HG03064 (cell line): ENCODE results near the gene TPP1.
A peak's percentile ranks its signal among the peaks of the same experiment; 100 is the strongest.

Experiments
- ATAC-seq: cut with Tn5 transposase; IDR thresholded peaks from one replicate; pipeline ENCODE4 v1.9.1; 2021; ENCODE audit warnings: low read depth; ENCODE audit not compliant: unreplicated experiment

TPP1 gene

DNA sequence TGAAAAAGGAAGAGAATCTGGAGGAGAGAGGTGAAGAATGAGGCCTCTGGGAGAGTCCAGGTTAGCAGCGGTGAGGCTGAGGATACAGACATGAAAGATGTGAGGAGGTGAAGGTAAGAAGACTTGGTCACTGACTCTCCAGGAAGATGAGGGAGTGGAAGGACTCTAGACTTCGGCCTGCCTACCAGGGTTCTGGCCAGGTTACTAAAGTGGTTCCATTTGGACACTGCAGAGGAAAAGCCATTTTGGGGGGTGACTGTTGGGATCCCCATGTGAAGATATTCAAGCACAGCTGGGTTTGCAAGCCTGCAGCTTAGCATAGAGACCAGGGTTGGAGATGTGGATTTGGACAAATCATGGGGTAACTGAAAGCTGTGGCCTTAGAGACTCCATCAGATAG, 28.6 kb upstream of the TPP1 start:
- no peak for ATAC-seq

DNA sequence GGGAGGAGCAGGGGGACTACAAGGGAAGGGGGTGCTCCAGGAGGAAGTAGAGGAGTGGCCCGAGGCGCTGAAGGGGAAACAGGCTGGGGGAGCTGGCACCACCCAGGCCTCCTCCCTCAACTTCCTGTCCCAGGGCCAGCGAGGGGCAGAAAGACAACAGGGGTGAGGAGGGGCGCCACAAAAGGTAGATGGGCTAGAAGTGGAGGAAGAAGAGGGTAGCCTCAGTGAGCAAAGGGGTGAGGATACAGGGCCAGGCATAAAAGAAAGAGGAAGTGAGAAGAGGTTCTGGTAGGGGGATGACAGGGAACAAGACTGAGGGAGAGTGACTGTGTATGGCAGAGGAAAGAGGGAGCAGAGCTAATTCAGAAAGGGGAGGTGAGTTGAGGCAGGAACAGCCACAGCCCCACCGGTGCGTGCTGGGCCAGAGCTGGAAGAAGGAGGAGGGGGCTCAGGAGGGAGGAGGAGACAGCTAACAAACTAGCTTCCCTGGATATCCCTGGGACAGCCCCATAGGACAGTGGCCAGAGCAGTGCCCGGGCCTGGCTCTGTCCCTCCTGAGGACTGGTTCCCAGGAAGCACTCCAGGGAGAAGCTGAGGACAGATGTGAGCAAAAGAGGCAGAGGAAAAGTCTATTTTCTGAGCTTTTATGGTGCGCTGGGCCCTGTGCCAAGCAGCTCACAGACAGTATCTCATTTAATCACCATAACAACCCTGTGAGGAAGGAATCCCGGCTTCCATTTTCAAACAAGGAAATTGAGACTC, 27.9 kb upstream of the TPP1 start:
- ATAC-seq = peak; percentile 94

DNA sequence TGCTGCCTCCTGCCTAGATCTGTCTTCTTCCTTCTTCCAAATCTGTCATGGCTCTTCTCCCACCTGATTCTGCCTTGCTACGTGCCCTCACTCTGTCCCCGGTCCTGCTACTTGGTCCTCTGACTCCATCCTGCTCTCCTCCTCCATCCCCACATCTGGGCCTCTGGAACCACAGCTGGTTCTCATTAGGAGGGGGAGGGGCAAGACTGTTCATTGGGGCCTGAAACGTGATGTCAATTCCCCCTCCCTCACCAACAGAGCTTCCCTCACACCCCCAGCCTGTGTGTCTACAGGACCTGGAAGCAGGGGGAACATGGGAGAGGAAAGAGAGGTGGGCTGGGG, 27.3 kb upstream of the TPP1 start:
- no peak for ATAC-seq

DNA sequence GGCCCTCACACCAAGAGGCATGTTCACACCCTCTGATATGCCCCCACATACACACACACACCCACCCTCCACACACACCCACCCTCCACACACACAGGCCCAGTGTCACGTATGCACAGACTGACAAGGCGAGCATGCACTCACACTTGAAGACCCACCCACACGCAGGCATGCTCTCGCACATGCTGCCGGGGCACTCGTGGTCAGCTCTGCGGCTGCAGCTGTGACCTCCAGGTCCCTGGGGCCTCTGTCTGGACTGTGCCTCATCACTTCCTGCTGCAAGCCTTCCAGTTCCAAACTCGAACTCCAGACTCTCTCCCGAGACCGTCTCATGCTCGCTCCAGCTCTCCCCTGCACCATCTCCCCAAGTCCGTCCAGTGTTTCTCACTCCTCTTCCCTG, 26.8 kb upstream of the TPP1 start:
- no peak for ATAC-seq

DNA sequence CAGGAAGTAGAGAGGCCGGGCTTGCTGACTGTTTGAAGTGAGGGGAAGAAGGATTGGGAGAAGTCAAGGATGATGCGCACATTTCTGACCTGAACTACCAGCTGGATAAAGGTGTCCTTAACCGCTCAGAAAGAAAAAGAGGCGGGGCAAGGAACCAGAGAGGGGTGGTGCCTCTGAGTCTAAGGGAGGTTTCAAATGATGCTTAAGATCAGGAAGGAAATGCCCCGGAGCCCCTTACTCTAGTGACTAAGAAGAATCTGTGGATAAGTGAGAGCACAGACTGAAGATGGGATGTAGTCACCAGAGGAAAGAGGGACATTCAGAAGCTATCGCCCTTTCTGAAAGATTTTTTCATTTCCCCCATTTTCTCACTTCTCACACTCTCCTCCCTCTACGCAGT, 23.7 kb upstream of the TPP1 start:
- no peak for ATAC-seq

DNA sequence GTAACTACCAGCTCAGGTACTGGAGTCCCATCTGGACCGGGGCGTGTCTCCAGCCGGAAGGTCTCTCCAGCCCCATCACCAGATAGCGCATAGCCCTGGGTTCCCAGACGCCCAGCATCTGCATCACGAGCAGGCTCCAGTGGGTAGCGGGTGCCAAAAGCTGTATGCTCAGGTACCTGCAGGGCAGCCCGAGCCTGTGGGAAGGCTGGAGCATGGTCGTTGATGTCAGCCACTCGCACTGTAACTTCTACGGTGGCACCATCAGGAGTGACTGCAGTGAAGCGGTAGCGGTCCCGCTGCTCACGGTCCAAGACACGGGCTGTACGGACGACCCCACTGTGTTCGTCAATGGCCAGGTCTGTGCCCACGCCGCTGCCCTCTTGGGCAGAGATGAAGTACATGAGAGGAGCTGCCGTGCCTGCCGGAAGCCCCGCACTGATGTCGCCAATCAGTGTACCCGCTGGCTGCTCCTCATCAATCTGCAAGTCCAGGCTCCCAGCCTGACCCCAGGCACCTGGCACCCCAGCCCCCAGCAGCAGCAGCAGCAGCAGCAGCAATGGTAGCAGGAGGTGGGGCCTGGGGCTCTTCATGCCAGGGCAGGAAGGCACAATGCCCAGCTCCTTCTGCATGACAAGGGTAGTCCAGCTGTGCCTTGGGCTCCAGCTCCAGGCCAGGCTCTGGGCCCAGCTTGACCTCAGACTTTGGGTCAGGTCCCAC, 21.9 kb upstream of the TPP1 start:
- no peak for ATAC-seq

DNA sequence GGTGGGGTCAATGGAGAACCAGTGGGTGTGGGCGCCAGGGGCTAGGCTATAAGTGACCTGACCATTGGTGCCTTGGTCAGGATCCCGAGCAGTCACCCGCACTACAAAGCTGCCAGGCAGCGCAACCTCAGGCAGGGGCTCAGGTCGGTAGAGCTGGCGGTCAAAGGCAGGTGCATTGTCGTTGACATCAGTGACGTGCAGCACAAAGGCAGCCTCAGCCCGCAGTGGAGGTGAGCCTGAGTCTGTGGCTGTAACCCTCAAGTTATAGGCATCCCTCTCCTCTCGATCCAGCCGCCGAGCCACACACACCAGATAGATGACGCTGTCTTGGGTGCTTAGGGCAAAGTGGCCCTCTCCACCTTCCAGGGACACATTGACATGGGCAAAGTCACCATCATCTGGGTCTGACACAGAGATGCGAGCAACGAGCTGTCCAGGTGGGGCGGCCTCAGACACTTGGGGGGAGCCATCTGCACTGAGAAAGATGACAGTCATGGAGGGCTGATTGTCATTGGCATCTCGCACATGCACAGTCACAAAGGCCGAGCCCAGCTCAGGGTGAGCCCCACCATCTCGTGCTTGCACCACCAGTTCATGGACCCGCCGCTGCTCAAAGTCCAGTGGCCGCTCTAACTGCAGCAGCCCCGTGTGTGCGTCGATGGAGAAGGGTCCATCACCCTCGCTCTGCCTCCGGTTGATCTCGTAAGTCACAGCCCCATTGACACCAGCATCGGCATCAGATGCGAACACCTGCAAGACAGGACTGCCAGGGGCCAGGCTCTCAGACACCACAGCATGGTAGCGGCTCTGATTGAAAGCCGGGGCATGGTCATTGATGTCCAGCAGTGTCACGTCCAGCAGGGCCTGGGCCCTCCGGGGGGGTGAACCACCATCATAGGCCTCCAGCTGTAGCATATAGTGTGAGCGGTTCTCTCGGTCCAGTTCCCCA, 21.1 kb upstream of the TPP1 start:
- ATAC-seq = no peak

DNA sequence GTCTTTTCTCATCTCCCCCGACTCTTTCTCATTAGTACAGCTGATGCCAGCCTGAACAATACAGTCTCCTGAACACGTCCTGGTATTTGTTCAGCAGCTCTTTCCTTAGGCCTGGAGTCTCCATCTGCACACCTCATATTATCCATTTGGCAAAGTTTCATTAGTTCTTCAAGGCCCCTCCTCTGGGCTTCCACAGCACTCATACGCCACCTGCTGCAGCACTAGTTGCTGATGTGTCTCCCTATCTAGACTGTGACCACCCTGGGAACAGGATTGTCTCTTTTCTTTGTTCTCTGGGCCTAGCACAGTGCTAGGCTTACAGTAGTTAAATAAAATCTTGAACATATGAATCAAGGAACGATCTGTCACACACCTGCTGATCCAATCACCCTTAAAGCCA, 19.2 kb upstream of the TPP1 start:
- ATAC-seq = no peak

DNA sequence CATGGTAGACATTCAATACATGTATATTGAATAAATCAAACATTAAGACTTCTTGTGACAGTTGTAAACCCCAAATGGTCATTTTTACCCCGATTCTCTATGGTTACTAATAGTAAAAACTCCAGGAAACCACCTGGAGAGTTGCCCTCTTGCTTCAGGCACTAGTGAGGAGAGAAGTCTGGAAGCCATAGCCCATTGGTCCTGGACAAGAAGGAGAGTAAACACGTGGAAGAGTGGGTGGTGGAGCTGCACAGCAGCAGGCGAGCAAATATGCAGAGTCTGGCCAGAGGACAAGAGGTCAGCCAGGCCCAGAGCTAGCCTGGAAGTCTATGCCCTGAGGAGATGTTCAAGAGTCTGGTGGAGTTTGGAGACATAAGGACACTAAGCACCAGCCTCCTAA, 18.6 kb upstream of the TPP1 start:
- no peak for ATAC-seq

DNA sequence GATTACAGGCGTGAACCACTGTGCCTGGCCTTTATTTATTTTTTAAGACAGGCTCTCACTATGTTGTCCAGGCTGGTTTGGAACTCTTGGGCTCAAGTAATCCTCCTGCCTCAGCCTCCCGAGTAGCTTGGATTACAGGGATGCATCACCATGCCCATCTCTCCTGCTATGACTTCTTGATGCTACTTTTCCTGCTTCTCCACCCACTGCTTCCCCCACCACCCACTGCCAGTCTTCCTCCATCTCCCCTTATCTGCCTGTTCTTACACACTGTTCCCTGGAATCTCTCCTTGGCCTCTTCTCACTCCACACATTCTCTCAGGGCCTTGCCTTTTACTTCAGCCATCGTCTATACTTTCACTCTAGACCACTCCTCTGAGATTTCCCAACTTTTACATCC, 17.3 kb upstream of the TPP1 start:
- ATAC-seq = no peak

DNA sequence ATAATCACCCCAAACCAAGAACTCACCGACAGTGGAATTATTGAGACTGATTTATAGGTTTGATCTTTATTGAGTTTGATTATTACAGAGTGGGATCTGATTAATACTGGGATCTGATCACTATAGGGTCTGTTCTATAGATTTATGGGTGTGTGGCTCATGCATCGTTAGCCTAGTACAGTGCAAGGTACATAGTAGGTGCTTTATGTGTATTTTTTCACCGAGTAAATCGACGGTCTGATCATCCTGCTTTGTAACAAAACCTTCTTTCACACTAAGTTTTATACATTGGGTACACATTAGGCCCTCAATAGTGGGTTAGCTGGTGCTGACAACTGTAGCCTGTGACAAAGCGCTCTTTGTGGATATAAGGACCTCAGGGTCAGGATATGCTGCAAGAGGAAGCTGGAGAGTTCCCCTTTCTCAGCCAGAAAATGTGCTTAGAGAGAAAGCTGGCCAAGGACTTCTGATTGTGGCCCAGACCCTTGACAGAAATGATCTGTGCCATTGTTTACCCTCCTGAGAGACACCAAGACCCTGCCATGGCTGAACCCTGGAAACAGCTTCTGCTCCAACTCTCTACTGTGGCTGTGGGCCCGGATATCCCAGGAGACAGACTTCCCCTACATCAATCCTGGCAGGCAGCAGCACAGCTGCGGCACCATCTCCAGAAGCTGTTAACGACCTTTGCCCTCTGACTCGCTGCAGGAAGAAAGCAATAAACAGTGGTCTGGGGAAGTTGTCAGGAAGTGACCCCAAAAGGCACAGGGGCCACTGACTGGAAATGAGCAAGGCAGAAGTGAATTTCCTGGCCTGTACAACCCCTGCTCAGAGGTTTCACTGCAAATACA, 16.1 kb upstream of the TPP1 start:
- no peak for ATAC-seq

DNA sequence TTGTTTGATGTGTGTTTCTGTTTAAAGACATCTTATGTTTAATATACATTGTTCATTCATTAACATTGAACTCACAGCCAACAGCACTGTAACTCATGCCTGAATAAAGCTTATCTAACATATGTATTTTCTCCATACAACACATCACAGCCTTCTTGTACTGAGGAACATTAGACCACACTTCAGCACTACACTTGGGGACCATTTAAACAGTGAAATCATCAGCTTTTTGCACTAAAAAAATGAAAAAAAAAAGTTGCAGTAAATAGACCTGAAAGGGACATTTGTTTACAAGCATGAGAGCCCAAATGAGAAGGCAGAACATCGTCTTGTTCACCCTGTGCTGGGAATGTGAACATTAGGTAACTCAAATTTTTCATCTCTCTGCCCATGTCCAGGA, 15.3 kb upstream of the TPP1 start:
- ATAC-seq = no peak

DNA sequence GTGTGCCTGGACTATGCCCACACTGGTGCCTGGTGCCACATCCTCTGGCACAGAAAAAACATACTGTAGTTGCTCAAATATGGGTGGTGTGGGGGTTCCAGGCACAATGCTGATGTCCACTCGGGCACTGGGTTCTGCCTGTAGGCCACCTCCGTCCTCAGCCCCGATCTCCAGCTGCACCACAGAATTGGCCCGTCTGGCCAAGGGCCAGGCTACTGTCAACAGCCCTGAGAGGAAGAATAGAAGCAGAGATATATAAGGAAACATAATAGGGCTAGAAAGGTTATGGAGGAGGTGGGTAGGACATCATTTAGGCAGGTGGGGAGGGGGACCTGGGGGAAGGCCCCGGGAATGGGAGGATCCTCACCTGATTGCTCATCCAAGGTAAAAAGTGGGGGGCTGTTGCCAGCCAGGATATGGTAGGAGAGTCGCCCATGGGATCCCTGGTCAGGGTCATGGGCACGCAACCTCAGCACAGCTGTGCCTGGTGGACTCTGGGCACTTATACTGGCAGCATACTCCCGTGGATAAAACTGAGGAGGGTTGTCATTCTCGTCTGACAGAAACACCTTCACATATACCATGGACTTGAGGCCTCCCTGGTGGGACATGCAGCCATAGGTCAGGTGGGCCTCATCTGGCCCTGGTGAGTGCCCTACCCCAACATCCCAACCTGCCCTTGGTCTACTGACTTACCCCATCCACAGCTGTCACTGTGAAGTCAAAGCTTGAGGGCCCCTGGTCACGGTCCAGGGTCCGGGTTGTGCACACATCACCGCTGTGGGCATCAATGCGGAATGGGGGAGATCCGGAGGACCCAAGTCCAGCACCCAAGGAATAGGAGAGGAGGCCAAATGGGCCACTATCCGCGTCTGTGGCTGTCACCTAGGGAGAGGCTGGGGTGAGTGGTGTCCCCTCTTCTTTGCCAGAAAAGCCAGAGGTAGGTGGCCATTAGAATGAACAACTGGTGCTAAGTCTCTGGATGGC, 14.5 kb upstream of the TPP1 start:
- ATAC-seq = no peak

DNA sequence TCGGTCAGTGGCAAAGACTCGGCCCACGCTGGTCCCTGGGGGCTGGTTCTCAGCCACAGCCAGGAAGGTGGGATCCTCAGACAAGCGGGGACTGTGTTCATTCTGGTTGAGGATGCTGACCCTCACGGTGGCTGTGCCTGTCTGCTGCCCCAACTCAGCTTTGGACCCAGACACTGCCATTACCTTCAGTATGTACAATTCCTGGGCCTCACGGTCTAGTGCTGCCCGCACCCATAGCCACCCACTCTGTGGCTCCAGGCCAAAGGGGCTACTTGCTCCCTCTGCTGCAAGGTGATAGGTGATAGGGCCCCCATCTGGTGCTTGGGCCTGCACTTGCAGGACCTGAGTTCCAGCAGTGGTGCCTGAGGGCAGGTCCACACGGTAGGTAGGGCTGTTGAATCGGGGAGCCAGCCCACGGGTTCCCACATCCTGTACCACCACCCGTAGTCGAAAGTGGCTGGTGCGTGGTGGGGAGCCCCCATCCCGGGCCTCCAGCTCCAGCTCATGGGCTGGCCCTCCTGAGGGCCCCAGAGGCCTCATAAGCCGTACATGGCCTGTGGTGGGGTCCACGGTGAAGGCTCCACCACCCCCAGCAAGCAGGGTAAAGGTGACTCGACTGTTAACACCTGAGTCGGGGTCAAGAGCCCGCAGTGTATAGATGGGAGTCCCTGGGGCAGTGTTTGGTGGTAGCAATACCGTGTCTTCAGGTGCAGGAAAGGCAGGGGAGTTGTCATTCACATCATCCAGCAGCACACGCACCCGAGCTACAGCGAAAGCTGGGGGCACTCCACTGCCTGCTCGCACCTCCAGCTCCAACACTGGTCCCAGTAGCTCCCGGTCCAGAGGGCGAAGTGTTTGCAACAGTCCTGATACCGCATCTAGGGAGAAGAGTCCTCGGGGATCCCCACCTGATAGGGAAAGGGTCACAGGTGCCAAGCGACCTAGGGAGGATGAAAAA, 13.2 kb upstream of the TPP1 start:
- ATAC-seq = no peak

DNA sequence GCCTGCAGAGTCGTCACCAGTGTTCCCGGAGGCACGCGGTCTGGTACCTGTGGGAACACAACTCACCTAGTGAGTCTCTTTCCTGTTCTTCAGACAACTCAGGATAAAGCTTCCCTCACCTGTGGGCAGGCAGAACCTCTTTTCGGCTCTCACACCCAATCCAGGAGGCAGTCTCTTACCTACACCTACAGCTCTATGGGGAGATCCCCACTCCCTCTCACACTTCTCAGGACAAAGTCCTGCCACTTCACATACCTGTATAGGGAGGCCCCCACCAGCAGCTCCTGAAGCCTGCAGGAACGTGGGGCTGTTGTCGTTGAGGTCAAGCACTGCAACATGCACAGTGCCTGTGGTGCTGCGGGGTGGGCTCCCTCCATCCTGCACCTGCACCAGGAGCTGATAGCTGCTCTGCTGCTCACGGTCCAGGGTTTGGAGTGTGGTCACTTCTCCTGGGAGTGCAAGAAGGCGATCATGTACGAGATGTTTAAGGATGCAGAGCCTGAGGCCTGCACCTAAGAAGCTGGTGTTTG, 12.2 kb upstream of the TPP1 start:
- no peak for ATAC-seq

DNA sequence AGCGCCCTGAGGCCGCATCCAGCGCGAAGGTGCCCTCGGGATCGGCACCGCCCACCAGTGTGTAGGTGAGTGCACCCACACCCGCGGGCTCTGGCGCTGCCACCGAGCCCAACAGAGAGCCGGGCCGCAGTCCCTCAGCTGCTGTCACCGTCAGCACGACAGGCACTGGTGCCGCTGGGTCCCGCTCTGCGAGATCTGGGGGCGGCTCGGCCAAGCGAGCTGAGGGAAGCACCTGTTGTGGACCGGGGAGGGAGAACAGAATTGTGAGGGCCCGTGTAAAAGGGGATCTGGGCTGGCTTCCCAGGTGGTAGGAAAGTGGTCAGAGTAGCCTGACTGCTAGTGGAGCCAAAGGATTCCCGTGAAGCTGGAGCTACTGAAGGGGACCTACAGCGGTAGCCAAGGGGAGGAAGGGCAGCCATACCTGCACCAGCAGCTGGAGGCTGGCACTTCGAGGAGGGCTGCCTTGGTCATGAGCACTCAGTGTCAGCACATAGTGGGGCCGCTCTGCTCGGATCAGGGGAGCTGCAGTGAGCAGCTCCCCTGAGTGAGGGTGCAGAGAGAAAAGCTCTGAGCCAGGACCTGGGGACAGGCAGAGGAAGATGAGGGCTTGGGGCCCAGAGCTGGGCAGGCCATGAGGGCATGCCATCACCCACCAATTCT, 11.5 kb upstream of the TPP1 start:
- no peak for ATAC-seq

DNA sequence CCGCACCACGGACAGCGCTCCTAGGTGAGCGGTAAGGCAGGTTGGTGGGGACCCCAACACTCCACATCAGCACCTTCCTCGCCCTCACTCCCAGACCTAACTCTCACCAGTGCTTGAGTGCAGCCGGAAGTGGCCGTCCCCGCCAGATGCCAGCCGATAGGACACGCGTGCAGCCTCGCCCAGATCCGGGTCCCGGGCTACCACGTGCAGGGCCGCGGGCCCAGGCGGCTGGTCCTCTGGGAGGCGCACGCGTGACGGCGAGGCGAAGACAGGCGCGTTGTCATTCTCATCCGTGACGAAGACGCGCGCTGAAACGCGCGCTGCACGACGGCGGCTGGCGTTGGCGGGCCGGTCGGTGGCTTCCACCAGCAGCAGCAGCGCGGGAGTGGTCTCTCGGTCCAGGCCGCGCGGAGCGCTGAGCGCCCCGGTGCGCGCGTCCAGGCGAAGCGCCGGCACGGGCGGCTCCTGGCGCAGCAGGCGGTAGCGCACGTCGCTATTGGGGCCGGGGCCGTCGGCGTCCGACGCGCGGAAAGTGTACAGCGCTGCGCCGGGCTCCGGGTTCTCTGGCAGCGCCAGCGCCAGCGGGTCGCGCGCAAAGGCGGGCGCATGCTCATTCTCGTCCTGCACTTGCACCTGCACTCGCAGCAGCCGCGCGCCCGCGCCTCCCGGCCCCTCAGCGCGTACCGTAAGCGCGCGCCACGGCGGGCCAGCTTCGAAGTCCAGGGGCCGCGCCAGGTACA, 10.8 kb upstream of the TPP1 start:
- no peak for ATAC-seq
